SK-N-SH (cell line): ENCODE data around the gene RNF144B. TPM values are rescaled to one million over a fixed set of nuclear protein-coding genes. Genes with fewer than 3 reads are reported as not detected.
A peak's percentile ranks its signal among the peaks of the same experiment; 100 is the strongest.

Experiments used
- CTCF ChIA-PET: fragments of 300-600, 350-600 bp; formaldehyde crosslinking; extraction: SDS; loops from one replicate; lab custom pipeline; 2021; lab: Yijun Ruan, JAX
- POLR2A ChIA-PET: fragments of 350-600 bp; sonication (Branson Sonifier 250); formaldehyde crosslinking; extraction: SDS; loops from one replicate; lab custom pipeline; 2020; ENCODE audit warnings: antibody characterized with exemption, inconsistent platforms; lab: Yijun Ruan, JAX
- DNase-seq: peaks from one replicate; pipeline ENCODE4 v3.0.0; 2012
- H2AFZ ChIP-seq: fragments of 200-600 bp; sonication (generic); 2 replicates; pipeline ENCODE4 v1.8.1; 2016; ENCODE audit warnings: antibody characterized with exemption, mild to moderate bottlenecking, low read depth
- H3F3A ChIP-seq: fragments of 200-600 bp; sonication (generic); replicated peaks from 2 replicates; pipeline ENCODE3; 2016; ENCODE audit warnings: antibody characterized with exemption, mild to moderate bottlenecking; ENCODE audit not compliant: insufficient read depth
- H3K27ac ChIP-seq, 2 experiments: fragments of 200-500 bp in 1 of 2; fragments of 200-600 bp in 1 of 2; sonication (Bioruptor generic) in 1 of 2; sonication (generic), shearing (Covaris generic) in 1 of 2; 2 replicates each; pipeline versions ENCODE4 v1.5.1 to v1.6.1; 2014 to 2016; ENCODE audit warnings: low read depth in 2 of 2, inconsistent platforms in 1 of 2, low read length in 1 of 2, mild to moderate bottlenecking in 1 of 2, mixed read lengths in 1 of 2
- H3K27me3 ChIP-seq: fragments of 200-600 bp; sonication (generic), shearing (Covaris generic); 2 replicates; pipeline ENCODE4 v1.6.1; 2016; ENCODE audit warnings: mixed run types; ENCODE audit not compliant: insufficient read depth
- H3K36me3 ChIP-seq, 2 experiments: fragments of 200-500 bp in 1 of 2; fragments of 200-600 bp in 1 of 2; sonication (Bioruptor generic) in 1 of 2; sonication (generic) in 1 of 2; replicated peaks in 1 of 2; 2 replicates each; pipeline versions ENCODE3 to v1.5.1; 2014 to 2016; ENCODE audit warnings: low read length in 1 of 2, mild to moderate bottlenecking in 1 of 2; ENCODE audit not compliant: insufficient read depth in 2 of 2, control insufficient read depth in 1 of 2
- H3K4me1 ChIP-seq, 2 experiments: fragments of 200-500 bp in 1 of 2; fragments of 200-600 bp in 1 of 2; sonication (Bioruptor generic) in 1 of 2; sonication (generic), shearing (Covaris generic) in 1 of 2; 2 replicates each; pipeline versions ENCODE4 v1.5.1 to v1.6.1; 2014 to 2016; ENCODE audit warnings: low read depth in 1 of 2, low read length in 1 of 2, mixed run types in 1 of 2; ENCODE audit not compliant: insufficient read depth in 2 of 2, control insufficient read depth in 1 of 2
- H3K4me2 ChIP-seq: fragments of 200-600 bp; sonication (generic), shearing (Covaris generic); 2 replicates; pipeline ENCODE4 v1.6.1; 2017; ENCODE audit warnings: mixed run types
- H3K4me3 ChIP-seq, 2 experiments: fragments of 200-500 bp in 1 of 2; fragments of 200-600 bp in 1 of 2; sonication (Bioruptor generic) in 1 of 2; sonication (generic), shearing (Covaris generic) in 1 of 2; 2 replicates each; pipeline versions ENCODE4 v1.5.1 to v1.8.1; 2014 to 2016; ENCODE audit warnings: low read depth in 2 of 2, inconsistent platforms in 1 of 2, low read length in 1 of 2, mild to moderate bottlenecking in 1 of 2, mixed read lengths in 1 of 2, moderate library complexity in 1 of 2
- H3K79me2 ChIP-seq: fragments of 200-600 bp; sonication (generic); 2 replicates; pipeline ENCODE4 v1.8.1; 2017; ENCODE audit warnings: mild to moderate bottlenecking; ENCODE audit not compliant: insufficient read depth
- H3K9ac ChIP-seq: fragments of 200-600 bp; sonication (generic); 2 replicates; pipeline ENCODE4 v1.6.1; 2017; ENCODE audit warnings: mixed run types
- H3K9me2 ChIP-seq: fragments of 200-600 bp; sonication (generic); 2 replicates; pipeline ENCODE4 v1.6.1; 2017; ENCODE audit warnings: mixed run types
- H3K9me3 ChIP-seq: fragments of 200-600 bp; sonication (generic); 2 replicates; pipeline ENCODE4 v1.6.1; 2017; ENCODE audit warnings: mixed run types, mild to moderate bottlenecking, moderate library complexity
- H4K20me1 ChIP-seq: fragments of 200-600 bp; sonication (generic); 2 replicates; pipeline ENCODE4 v1.6.1; 2017; ENCODE audit warnings: mild to moderate bottlenecking, mixed run types; ENCODE audit not compliant: insufficient read depth
- CHD2 ChIP-seq: fragments of 150-350 bp; IDR thresholded peaks from 2 replicates; pipeline ENCODE4 v1.6.1; 2018; ENCODE audit warnings: low read length; ENCODE audit not compliant: partially characterized antibody
- ELF1 ChIP-seq: IDR thresholded peaks from 2 replicates; pipeline ENCODE4 v1.4.0; 2012
- FOXM1 ChIP-seq: IDR thresholded peaks from 2 replicates; pipeline ENCODE4 v1.4.0; 2012; ENCODE audit warnings: low read depth, mild to moderate bottlenecking
- JUND ChIP-seq: IDR thresholded peaks from 2 replicates; pipeline ENCODE4 v1.4.0; 2012
- MAX ChIP-seq: IDR thresholded peaks from 2 replicates; pipeline ENCODE4 v1.4.0; 2012; ENCODE audit warnings: low read depth
- MEF2A ChIP-seq: IDR thresholded peaks from 2 replicates; pipeline ENCODE4 v1.4.0; 2012; ENCODE audit warnings: low read depth, borderline replicate concordance
- MXI1 ChIP-seq: IDR thresholded peaks from 2 replicates; pipeline ENCODE4 v1.6.1; 2012; ENCODE audit warnings: mild to moderate bottlenecking, low read depth, low read length, improper control_type of control experiment
- NFIC ChIP-seq: IDR thresholded peaks from 2 replicates; pipeline ENCODE4 v1.4.0; 2012; ENCODE audit warnings: borderline replicate concordance
- RCOR1 ChIP-seq: fragments of 150-350 bp; IDR thresholded peaks from 2 replicates; pipeline ENCODE4 v1.6.1; 2017; ENCODE audit warnings: antibody characterized with exemption, low read length
- RXRA ChIP-seq: IDR thresholded peaks from 2 replicates; pipeline ENCODE4 v1.4.0; 2012; ENCODE audit warnings: low read depth, mild to moderate bottlenecking, borderline replicate concordance
- USF2 ChIP-seq: fragments of 150-350 bp; IDR thresholded peaks from 2 replicates; pipeline ENCODE4 v1.6.1; 2017; ENCODE audit warnings: antibody characterized with exemption, low read length, low read depth, borderline replicate concordance
- WGBS: methylation state at CpG from one replicate; pipeline ENCODE4 v1.1.6; 2017; ENCODE audit warnings: low lambda C conversion rate; 5-methylcytosine and 5-hydroxymethylcytosine counted together
- polyA plus RNA-seq, 3 experiments: library from polyadenylated mRNA; depleted of rRNA; stranded (reverse); fragments of >200 nt; gene quantifications; 2 replicates each; pipeline ENCODE4 v1.2.3, GENCODE V29; 2012
- TF ChIP-seq, protein P1 (sequence below): IDR thresholded peaks from 2 replicates; pipeline ENCODE4; 2012
- TF ChIP-seq, protein P2 (sequence below): IDR thresholded peaks from 2 replicates; pipeline ENCODE4 v1.6.1; 2012; ENCODE audit warnings: mild to moderate bottlenecking, low read depth, low read length, moderate library complexity

The RNF144B gene
- polyA plus RNA-seq, 1 of the 3 experiments (the other 2 are of a cell fraction) = 1.2 TPM

- TF ChIP-seq MEF2A = no peak
- TF ChIP-seq CHD2 = no peak
- TF ChIP-seq USF2 = no peak
- TF ChIP-seq, all 33 proteins: peak for 0
These were observed 54.3 kb downstream of the RNF144B start (continued) for GRCh38 chr6:18441251-18441979.

DNA sequence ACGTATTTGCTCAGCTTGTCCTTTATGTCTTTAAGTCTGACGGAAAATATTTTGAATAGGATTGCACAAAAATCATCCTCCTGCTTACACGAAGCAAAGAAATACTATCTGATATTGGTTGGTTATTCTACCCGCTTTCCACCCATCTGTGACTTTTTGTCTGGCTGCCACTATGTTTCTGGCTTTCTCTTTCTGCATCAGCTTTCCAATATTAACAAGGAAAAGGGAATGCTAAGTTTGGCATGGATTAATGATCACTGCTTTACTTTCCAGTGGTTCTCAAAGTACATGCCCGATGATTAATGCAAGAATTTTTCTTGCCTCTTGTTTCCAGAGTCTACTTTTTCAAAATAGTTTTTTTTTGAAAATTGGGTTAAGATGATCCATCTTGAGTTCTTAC lies 57.0 kb downstream of the RNF144B start:
- TF ChIP-seq JUND = no peak
- TF ChIP-seq, protein P1, sequence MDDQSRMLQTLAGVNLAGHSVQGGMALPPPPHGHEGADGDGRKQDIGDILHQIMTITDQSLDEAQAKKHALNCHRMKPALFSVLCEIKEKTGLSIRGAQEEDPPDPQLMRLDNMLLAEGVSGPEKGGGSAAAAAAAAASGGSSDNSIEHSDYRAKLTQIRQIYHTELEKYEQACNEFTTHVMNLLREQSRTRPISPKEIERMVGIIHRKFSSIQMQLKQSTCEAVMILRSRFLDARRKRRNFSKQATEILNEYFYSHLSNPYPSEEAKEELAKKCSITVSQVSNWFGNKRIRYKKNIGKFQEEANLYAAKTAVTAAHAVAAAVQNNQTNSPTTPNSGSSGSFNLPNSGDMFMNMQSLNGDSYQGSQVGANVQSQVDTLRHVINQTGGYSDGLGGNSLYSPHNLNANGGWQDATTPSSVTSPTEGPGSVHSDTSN = 0 out of 2 replicates have a peak, but pooled peaks have one; percentile 24
- Histone ChIP-seq H3K27ac (no peak overlapping the region), H3K4me3 (no peak overlapping the region), H4K20me1 (no peaks in the 10 kb centered on the region), H3K27me3 (no peaks in the 10 kb centered on the region), H3K9me2 (no peaks in the 10 kb centered on the region), H3K9ac (no peak overlapping the region), H3K9me3 (no peaks in the 10 kb centered on the region), H3K4me1 (no peaks in the 10 kb centered on the region), H3K36me3 (no peaks in the 10 kb centered on the region), H3F3A (no peaks in the 10 kb centered on the region), H3K4me2 (peak overlapping the region; percentile 23; the same call in 1 of the 2 replicates), H3K79me2 (no peaks in the 10 kb centered on the region), H2AFZ (no peak overlapping the region)
- DNase-seq = no peak
- ChIA-PET CTCF (no interaction called here), POLR2A (interaction anchor here (0.5 kb wide), 1 partner anchor 12 kb away, joined by 3 read pairs; no protein-coding TSS in a partner anchor)
- 42% methylated on average over 5 of the region's 5 CpGs for WGBS

DNA sequence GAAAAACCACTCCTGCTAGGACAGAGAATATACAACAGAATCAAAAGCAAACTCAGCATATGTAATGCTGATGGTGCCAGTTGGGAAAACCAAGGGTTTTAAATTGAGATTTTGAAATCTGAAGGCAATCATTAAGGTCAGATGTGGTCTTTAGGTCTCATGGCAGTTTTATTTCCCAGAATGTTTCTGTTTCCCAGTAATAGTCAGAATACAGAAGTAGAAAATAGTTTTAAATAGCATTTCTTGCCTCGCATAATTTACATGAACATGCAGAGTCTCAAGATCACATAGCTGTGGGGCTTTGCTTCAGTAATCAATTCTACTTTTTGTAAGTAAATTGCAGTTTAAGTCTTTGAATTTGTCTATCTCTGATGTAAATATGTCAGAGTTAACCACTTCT lies 58.1 kb downstream of the RNF144B start:
- no peak overlapping the region for H3K9ac ChIP-seq
- H3F3A ChIP-seq = no peaks in the 10 kb centered on the region
- no peaks in the 10 kb centered on the region for H3K79me2 ChIP-seq

More for the DNA sequence above, 58.1 kb downstream of the RNF144B start:
- 94% methylated on average over 1 of the region's 1 CpG for WGBS
- H3K27me3 ChIP-seq = no peaks in the 10 kb centered on the region
- H3K36me3 ChIP-seq = no peaks in the 10 kb centered on the region
- H3K27ac ChIP-seq = no peak overlapping the region
- H2AFZ ChIP-seq = no peak overlapping the region
- CTCF ChIA-PET = no interaction called here
- TF ChIP-seq FOXM1 = no peak
- no peak for TF ChIP-seq NFIC
- TF ChIP-seq MAX = no peak
- TF ChIP-seq RCOR1 = no peak
- no peak for TF ChIP-seq MXI1
- no peak for TF ChIP-seq RXRA
- TF ChIP-seq, protein P2, sequence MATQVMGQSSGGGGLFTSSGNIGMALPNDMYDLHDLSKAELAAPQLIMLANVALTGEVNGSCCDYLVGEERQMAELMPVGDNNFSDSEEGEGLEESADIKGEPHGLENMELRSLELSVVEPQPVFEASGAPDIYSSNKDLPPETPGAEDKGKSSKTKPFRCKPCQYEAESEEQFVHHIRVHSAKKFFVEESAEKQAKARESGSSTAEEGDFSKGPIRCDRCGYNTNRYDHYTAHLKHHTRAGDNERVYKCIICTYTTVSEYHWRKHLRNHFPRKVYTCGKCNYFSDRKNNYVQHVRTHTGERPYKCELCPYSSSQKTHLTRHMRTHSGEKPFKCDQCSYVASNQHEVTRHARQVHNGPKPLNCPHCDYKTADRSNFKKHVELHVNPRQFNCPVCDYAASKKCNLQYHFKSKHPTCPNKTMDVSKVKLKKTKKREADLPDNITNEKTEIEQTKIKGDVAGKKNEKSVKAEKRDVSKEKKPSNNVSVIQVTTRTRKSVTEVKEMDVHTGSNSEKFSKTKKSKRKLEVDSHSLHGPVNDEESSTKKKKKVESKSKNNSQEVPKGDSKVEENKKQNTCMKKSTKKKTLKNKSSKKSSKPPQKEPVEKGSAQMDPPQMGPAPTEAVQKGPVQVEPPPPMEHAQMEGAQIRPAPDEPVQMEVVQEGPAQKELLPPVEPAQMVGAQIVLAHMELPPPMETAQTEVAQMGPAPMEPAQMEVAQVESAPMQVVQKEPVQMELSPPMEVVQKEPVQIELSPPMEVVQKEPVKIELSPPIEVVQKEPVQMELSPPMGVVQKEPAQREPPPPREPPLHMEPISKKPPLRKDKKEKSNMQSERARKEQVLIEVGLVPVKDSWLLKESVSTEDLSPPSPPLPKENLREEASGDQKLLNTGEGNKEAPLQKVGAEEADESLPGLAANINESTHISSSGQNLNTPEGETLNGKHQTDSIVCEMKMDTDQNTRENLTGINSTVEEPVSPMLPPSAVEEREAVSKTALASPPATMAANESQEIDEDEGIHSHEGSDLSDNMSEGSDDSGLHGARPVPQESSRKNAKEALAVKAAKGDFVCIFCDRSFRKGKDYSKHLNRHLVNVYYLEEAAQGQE = no peak
- no peak for TF ChIP-seq ELF1
- TF ChIP-seq, protein P1 = no peak
- TF ChIP-seq, all 33 proteins: peak for 0
- Histone ChIP-seq H3K4me1 (no peaks in the 10 kb centered on the region), H4K20me1 (no peaks in the 10 kb centered on the region), H3K9me2 (no peaks in the 10 kb centered on the region), H3K4me3 (no peak overlapping the region), H3K4me2 (no peak overlapping the region), H3K9me3 (no peaks in the 10 kb centered on the region)
- POLR2A ChIA-PET = no interaction called here
- DNase-seq = no peak
